Glomerular visceral epithelial cell (primary cell): ENCODE results near the gene FAM234A.
"Not testable (repeated sequence)": the region's sequence is repeated elsewhere in the genome, so short reads cannot be mapped to it uniquely, and the experiment has no call there.

Experiments
- DNase-seq: peaks from one replicate; pipeline ENCODE4 v3.0.0-alpha.2; 2016; ENCODE audit errors: extremely low spot score

The FAM234A gene

DNA sequence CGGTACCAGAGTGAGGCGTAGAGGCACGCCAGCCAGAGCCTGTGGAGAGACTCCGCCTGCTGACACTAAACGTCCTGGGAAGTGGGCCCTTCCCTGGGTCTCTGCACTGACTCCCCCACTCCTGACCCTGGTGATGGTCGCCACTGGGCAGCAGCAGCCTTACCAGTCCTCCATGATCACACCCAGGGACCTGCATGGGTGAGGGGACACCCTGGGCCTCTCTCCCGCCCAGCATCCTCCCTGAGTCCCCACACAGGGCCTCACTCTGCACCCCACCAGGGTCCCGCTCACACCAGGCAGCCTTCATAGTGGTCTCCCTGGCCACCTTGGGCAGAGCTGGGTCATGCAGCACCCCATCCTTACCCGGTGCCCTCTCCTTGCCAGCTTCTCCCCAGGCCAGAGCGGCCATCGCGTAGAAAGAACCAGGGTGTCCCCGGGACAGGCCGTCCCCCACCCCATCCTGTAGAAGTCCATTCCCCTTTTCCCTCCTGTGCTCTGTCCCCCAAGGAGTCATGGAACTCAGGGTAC, 30.4 kb downstream of the FAM234A start:
- no peak for DNase-seq

DNA sequence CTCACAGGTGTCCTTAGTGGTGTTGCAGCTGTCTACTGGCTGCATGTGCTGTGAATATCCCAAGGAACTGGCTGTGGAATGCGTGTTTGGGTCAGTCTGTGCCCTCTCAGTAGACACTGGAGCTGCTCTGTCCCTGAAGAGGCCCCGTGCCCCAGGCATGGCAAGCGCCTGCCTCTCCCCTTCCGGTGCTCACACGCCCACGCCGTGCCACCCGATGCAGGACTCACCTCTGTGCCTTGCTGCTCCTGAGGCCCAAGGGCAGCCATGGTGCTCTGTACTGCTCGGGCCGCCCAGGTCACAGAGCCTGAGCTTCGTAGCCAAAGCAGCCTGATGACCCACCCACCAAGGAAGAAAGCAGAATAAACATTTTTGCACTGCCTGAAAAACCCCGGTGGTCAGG, 31.1 kb downstream of the FAM234A start:
- no peak for DNase-seq

DNA sequence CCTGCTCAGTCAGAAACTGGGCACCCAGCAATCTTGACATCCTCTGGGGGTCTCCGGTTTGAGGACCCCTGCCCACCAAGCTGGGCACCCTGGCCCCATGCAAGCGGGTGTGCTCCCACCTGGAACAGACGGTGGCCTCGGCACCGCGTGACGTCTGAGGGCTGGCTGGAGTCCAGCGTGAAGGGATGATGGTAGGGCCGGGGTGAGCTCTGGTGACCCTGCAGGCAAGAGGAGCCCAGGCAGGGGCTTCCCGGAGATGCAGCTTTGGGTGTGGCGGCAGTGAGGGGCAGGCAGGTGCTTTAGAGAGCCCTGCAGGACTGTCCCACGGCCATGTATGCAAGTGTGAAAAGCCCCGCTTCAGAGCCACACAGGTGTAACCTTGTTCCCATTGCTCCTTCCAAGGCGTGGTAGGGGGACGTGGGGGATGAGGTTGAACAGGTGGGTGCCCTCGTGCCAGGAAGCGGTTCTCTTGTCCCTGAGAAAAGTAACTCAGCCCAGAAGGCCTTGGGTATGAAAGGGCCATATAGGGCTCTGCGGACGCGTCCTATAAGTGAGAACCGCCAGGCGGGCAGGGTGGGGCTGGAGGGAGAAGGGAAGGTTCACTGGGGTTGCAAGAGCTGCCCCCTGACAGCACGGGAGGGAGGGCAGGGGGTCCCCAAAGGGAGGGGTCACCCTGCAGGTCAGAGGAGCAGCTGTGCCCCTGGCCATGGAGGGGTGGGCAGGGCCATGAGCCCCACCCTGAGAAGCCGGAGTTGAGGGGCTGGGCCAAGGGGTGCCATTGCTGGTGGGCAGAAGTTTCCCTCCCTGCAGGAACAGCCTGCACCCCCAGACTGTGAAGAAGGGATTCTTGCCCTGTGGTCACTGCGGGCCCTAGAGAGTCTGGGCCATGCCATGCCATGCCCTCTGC, 31.9 kb downstream of the FAM234A start:
- no peak for DNase-seq

DNA sequence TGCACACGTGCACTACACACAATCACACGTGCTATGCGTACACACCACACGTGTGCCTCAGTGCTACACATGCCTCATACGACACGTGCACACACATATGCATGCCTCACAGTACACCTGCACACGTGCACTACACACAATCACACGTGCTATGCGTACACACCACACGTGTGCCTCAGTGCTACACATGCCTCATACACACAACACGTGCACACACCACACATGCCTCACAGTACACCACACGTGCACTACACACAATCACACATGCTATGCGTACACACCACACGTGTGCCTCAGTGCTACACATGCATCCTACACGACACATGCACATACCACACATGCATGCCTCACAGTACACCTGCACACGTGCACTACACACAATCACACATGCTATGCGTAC, 32.9 kb downstream of the FAM234A start:
- not testable (repeated sequence) for DNase-seq

DNA sequence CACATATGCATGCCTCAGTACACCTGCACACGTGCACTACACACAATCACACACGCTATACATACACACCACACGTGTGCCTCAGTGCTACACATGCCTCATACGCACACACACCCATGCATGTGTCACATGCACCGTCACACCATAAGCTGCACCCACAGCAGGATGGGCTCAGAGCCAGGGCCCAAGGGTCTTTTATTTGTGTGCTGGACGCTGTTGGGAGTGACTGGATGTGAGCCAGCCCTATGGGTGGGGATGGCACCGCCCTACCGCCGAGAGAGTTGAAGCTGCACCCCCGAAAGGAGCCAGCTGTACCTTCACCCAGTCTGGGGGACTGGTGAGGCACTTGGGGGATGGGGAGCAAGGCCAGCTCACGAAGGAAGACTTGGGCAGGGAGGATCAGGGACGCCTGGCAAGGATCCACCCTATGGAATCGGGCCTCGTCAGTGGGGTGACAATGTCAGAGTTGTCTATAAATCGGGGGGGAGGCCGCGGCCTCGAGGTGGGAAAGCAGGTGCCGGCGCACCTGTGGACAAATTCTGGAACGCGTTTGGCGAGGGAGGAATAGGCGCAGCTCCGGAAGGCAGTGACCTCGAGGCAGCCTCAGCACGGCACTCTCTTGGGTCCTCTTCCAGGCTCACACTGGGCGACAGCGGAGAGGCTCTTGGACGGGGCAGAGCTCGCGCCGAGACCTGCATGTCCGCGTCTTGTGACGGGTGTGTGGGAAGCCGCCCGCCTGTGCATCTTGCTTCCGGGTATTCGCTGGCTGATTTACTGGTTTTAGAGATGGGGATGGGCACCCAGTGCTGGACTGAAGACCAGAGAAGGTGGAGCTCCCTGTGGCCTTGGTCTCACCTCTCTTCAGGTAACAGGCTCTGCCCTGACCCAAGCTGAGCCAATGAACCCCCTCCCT, 33.8 kb downstream of the FAM234A start:
- DNase-seq = no peak

DNA sequence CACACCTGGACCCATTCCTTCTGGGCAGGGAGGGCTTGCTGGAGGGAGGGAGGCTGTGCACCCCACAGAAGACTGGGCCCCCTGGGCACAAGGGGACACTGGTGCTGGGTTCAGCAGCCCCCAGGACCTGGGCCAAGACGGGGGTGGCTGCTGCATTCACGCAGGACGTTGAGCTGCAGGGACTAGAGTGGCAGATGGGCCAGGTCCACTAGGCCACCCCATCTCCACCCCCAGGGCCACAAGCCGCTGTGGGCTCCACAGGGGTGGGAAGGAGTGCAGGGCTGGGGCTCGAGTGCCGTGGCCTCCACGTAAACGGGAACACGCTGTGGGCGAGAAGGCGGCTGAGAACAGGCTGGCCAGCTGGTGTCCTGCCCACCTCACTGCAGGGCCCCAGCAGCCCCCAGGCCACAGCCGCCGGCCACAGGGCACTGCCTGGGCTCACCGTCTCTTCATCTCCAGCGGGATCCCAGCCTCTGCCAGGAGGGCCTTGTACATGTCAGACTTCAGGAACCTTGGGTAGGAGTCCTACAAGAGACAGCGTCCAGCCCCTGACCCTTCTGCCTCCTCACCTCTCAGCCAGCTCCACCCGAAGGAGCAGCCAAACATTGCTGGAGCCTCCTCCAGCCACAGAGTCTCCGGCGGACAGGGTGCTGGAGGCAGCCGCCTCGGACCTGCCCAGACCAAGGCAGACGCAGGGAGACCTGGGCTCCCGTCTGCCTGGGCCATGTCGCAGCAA, 34.6 kb downstream of the FAM234A start:
- no peak for DNase-seq

DNA sequence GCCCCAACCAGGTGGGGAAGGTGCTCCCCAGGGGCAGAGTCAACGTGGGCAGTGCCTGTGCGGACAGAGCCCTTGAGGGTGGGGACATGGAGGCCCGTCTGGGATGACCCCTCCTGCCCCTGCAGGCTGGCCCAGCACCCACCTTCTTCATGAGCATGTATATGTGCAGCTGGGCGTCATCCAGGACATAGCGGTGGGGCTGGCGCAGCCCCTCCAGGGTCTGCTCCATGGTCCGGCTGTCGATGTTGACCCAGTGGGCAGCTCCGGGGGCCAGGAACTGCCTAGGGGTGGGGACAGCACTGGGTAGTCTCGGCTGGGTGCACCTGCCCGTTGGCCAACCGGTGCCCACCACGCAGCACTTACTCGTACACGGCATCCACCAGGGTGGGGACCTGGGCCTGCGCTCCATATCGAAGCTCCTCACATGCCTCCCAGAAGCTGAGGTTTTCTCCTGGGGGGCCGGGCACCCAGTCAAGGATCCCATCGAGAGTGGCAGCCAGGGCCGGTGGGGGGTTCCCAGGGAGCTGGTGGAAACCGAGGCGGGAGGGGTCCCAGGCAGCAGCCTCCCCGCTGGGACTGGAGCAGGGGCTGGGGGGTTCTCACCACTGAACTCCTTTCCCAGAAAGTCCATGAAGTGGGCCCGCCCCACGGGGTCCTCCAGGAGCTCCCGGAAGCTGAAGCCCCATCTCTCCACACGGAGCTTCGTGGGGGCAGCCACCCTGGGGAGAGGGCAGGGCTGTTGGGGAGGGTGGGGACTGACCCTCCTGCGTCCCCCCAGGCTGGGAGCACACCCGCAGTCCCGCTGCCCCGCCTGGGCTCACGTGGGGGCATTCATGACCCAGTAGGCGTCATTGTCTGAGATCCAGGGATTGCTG, 36.0 kb downstream of the FAM234A start:
- DNase-seq = no peak

DNA sequence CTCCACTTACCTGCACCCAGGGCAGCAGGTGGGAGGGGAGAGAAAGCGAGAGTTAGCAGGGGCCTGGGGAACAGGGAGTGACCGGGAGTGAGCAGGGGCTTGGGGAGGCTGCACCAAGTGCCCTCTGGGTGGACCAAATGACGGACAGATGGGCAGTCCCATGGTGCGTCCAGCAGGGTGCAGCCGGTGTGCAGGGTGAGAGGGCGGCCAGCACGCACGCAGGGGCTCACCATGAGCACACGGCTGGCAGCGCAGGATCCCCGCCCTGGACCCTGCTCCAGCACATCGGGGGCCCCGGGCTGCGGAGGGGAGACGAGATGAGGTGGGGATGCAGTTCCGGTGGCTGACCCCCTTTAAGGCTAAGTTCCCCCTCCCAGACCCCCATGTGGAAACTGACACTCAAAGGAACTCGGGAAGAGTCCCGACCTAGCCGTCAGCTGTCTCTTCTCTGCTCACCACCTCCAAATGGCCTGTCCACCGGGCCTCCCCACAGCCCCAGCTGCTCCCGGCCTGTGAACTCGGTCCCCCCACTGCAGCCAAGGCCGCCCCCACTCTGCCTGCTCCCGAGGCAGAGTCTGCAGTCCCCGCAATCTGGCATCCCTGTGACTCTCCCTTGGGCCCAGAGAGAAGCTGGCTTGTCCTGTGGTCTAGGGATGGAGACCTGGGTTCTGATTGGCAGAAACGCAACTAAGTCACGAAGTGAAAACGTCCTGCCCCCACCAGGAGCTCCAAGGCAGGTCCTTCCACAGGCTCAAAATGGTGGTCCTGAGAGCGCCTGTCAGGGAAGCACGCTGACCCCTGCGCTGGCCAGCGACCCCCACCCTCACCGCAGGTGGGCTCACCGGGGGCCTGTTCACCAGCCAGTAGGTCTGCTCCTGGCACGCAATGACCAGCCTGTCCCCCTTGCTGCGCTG, 38.3 kb downstream of the FAM234A start:
- peak; percentile 43 for DNase-seq

DNA sequence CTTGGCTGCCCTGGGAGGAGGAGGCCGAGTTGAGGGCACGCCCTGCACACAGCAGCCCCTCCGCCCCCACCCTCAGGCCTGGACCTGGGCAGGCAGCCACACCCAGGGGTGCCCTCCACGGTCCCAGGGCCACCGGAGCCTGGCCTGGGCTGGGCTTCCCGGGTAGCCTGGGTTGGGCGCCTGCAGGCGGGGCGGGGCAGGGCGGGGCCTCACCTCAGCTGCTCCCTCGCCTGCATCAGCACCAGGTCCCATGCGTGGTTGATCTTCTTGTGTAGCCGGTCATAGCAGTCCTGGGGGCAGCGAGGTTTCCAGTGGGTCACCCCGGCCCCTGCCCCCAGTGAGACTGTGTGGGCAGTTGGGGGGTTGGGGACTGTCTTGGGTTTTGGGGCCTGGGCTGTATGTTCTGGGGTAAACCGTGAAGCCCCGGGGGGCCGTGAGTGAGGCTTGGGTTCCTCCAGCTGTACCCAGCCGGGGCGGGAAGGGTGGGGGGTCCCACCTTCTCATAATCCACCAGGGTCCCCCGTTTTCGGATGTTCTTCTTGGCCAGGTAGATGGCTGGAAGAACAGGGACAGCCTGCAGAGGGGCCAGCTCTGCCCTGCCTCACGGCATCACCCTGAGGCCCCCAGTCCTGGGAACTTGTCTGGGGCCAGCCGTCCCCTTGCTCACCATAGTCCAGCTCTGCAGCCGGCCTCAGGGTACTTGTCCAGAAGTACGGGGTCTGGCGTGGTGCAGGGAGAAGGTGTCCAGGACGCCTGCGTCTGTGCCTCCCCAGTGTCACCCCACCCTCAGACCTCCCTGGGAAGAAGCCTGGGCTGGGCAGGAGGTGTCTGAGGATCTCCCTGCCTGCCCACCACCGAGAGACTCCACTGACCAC, 39.2 kb downstream of the FAM234A start:
- no peak for DNase-seq

DNA sequence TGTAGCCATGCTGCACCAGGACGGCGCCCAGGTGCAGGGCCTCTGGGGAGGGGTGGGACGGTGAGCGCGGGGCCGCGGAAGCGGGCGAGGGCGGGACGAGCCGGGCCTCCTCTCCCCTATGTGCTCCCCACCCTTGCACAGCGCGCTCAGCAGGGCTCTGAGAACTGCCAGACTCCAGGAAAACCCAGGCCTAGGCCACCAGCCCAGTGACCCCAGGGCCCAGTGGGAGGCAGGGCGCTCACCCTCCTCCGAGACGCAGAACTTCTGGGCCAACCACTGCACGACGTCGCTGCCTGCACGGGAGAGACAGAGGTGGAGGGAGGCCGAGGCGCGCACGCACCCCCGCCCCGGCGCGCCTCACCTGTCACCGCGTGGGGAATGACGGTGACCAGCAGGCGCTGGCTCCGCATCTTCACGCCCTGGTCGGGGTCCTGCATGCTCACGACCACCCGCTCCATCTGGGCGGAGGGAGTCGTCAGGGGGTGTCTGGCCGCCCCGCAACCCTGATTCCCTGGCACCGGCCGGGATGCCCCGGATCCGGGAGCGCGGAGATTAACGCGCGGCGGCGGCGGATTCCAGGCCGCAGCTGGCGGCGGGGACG, 40.5 kb downstream of the FAM234A start:
- no peak for DNase-seq

DNA sequence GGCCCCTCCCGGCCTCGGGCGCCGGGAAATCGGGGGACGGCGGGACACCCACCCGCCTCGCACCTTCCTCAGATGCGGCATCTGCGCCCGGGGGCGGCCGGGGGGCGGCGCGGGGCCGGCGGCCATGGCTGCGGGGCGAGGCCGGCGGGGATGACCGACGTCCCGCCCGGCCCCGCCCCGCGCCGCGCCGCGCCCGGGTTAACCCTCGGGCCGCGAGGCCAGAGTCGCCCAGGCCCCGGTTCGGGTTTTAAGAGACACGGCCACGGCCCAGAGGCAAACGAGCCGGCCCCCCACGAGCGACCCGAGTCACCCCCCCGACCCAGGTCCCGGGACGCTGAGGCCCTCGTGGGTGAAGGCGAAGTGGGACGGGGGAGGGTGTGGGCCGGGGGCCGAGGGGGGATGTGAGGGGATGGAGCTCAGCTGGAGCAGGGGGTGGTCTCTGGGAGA, 41.2 kb downstream of the FAM234A start, which contains the start of gene RGS11:
Gene RGS11 (minus strand): TSS at position 159 of the 447 bp plus-strand sequence. CDS start 33 bp downstream, at position 126.
- DNase-seq = no peak

DNA sequence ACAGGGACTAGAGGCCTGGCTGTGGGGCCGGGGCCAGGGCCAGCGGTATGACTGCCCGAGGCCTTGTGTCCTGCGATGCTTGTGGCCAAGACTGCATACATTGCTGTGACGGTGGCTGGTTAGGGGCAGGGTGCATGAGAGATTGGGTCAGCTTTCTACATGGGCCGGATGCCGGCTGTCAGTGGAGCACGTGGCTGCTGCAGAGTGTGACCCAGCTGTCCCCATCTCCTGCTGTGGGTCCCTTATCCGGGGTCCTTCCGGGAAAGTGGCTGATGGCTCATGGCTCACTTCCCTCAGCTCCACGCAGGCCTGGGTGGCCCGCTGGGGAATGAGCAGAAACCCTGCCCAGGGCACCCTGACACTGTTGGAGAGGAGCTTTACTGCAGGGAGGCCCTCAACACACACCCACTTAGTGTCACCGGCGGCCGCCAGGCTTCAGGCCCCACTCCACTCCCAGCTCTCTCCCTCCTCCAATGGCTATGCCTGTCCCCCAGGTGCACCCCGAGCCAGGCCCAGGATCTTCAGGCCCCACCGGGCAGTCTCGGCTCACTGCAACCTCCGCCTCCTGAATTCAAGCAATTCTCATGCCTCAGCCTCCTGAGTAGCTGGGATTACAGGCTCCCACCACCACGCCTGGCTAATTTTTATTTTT, 41.9 kb downstream of the FAM234A start:
- DNase-seq = no peak

DNA sequence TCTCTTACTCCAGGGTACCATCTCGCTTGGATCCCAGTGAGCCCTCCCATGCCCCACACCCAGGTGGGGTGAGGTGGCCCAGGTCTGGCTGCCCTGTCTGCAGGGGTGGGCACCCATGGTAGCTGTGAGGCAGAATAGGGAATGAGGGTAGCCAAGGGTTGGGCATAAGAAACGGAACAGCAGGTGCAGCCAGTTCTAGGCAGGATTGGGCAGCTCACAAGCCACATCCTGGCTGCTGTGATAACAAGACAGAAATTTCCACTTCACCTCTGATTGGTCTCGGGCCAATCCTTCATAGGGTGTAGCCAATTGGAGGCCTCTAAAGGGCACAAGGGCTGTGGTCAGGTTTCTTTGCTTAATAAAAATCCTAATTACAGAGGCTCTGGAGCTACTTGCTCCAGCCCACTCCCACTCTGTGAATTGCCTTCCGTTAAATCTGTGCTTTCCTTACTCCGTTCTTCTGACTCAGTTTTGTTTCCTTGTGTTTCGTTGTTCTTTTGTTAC, 44.3 kb downstream of the FAM234A start:
- DNase-seq = peak; percentile 31

DNA sequence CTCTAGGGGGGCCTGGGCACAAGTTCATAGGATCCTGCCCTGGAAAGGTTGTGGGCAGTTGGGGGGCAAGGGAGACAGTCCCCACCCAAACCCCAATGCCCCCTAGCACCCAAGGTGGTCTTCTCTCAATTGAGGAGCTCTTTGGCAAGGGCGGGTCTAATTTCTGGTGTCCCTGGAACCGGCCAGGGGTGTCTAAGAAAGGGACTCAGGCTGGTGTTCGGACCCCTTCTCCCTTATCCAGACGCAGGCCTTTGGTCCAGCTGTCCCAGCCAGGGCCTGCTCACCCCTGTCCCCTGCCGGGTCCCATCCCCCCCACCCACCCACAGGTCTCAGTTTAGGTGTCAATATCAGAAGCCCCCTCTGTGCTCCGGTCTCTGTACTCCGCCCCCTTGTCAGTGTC, 44.9 kb downstream of the FAM234A start:
- no peak for DNase-seq

DNA sequence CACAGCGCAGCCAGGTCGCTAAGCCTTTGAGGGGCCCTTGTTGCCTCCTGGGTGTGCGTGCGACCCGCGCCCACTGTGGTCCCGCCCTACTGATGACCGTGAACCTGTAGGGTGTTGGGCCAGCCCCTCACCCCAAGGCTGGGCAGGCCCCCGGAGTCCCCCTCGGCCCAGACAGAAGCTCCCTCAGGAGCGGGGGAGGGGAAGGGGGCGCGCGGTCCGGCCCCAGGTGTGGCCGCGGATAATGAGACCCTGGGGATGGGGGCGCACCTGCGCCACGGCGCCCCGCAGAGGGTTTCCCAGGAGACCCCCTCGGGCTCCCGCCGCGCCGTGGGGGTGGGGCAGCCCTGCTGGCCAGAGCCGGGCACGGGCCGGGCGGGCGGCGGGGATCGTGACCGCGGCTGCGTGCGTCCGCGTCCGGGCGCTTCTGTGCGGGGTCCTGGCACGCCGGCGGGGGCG, 45.4 kb downstream of the FAM234A start:
- no peak for DNase-seq

DNA sequence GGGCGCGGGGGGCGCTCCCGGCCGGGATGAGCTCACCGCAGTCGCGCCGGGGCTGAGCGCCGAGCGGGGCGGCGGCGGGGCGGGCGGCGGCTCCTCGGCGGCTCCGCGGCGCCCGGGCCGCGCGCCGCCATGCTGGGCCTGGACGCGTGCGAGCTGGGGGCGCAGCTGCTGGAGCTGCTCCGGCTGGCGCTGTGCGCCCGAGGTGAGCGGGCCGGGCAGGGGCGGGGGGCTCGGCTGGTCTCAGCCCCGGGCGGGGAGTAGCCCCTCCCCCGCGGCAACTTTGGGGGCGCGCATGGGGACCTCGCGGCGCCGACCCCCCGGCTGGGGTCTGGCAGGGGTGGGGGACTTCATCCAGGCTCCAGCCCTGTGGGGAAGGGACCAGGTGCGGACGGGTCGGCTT, 45.9 kb downstream of the FAM234A start, which contains the start of gene ARHGDIG:
Gene ARHGDIG (plus strand): TSS at position 40 of the 400 bp plus-strand sequence. CDS start 90 bp downstream, at position 130.
- DNase-seq = no peak
